Common myeloid progenitor, CD34-positive (primary cell): Measurements from ENCODE around the gene CD53.

Source experiments
- CTCF ChIA-PET: fragments of 350-600 bp; sonication (Branson Sonifier 250); formaldehyde crosslinking; loops from one replicate; lab custom pipeline; 2021; ENCODE audit warnings: antibody characterized with exemption; lab: Charles Lee
- POLR2A ChIA-PET: fragments of 350-600 bp; sonication (Branson Sonifier 250); formaldehyde crosslinking; loops from one replicate; lab custom pipeline; 2021; ENCODE audit warnings: antibody characterized with exemption; lab: Charles Lee
- DNase-seq, 3 donors: peaks; one replicate each; pipeline versions ENCODE4 v3.0.0 to v3.0.0-alpha.2; 2013
- H3K27ac ChIP-seq, 2 experiments: 1 replicate in 1 of 2; 2 replicates in 1 of 2; pipeline ENCODE4 v1.7.0; 2013; ENCODE audit warnings: inconsistent platforms in 2 of 2, low read length in 2 of 2, mild to moderate bottlenecking in 2 of 2, low read depth in 1 of 2, moderate library complexity in 1 of 2; ENCODE audit not compliant: severe bottlenecking in 2 of 2, insufficient read depth in 1 of 2, poor library complexity in 1 of 2
- H3K27me3 ChIP-seq, 5 experiments: replicated peaks in 2 of 5; 1 replicate in 3 of 5; 2 replicates in 2 of 5; pipeline versions ENCODE4 v1.6.1 to v1.7.0; 2013; ENCODE audit warnings: low read length in 4 of 5, mild to moderate bottlenecking in 2 of 5, moderate library complexity in 2 of 5, inconsistent platforms in 1 of 5; ENCODE audit not compliant: insufficient read depth in 5 of 5, control insufficient read depth in 4 of 5
- H3K36me3 ChIP-seq, 4 experiments: 1 replicate in 2 of 4; 2 replicates in 2 of 4; pipeline versions ENCODE4 v1.6.1 to v1.7.0; 2013; ENCODE audit warnings: low read length in 3 of 4, control low read depth in 1 of 4, mild to moderate bottlenecking in 1 of 4; ENCODE audit not compliant: control insufficient read depth in 4 of 4, insufficient read depth in 4 of 4
- H3K4me1 ChIP-seq, 4 experiments: 1 replicate in 3 of 4; 2 replicates in 1 of 4; pipeline versions ENCODE4 v1.6.1 to v1.7.1; 2013; ENCODE audit warnings: low read length in 3 of 4, mild to moderate bottlenecking in 3 of 4, control low read depth in 1 of 4, inconsistent platforms in 1 of 4, moderate library complexity in 1 of 4; ENCODE audit not compliant: control insufficient read depth in 4 of 4, insufficient read depth in 4 of 4; ENCODE audit errors: control extremely low read depth in 1 of 4
- H3K4me3 ChIP-seq, 7 experiments: 1 replicate in 4 of 7; 2 replicates in 3 of 7; pipeline versions ENCODE4 v1.5.1 to v1.7.0; 2013; ENCODE audit warnings: mild to moderate bottlenecking in 7 of 7, low read length in 6 of 7, moderate library complexity in 6 of 7, inconsistent platforms in 2 of 7, low read depth in 2 of 7, control low read depth in 1 of 7; ENCODE audit not compliant: insufficient read depth in 4 of 7, control insufficient read depth in 1 of 7; ENCODE audit errors: extremely low read depth in 1 of 7
- H3K9me3 ChIP-seq, 5 experiments: 1 replicate in 4 of 5; 2 replicates in 1 of 5; pipeline versions ENCODE4 v1.6.1 to v1.7.1; 2013; ENCODE audit warnings: low read length in 4 of 5, mild to moderate bottlenecking in 2 of 5, inconsistent platforms in 1 of 5, low read depth in 1 of 5, moderate library complexity in 1 of 5; ENCODE audit not compliant: control insufficient read depth in 4 of 5, insufficient read depth in 2 of 5; ENCODE audit errors: control extremely low read depth in 1 of 5
- WGBS: methylation state at CpG from one replicate; pipeline ENCODE4 v1.1.5; 2013; ENCODE audit not compliant: insufficient coverage; 5-methylcytosine and 5-hydroxymethylcytosine counted together

Gene CD53

DNA sequence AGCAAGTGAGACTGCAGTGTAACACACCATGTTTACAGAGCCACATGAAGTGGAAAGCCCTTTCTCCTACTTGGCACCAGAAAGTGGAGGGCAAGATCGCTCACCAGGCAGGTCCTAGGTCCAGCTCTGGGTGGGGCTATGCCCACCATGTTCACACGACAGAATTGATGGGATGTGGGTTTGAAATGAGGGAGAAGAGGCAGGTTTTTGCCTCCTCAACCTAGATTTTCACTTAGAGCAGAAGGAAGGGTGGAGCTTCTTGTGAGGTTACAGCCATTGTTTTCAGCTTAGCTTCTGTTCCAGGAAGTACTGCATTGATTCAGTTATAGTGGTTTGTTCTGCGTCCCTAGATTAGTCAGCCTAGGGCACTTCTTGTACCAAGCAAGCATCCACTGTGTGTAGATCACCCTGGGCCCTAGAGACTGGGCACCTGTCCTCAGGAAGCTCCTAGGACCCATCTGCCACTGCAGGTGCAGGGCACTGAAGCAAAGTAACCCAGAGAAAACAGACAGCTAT, 2.3 kb downstream of the CD53 start:
- Histone ChIP-seq H3K36me3 (peaks cover 0 to 13% (median 2%) of the 10 kb centered on the region in 4 experiments), H3K9me3 (no peaks in the 10 kb centered on the region), H3K4me3 (peak overlapping the region in 6 of 7 experiments; percentile 82 to 100 (median 91)), H3K4me1 (peaks cover 58 to 88% (median 75%) of the 10 kb centered on the region in 4 experiments), H3K27ac (peak overlapping the region; percentile 96 to 99), H3K27me3 (no peaks in the 10 kb centered on the region)
- ChIA-PET POLR2A (interaction anchor here (1.2 kb wide), 1 partner anchor 17 kb away, joined by 4 read pairs; no protein-coding TSS in a partner anchor), CTCF (interaction anchor here (0.6 to 1.5 kb wide), 4 partner anchors 14 to 1712 kb away, joined by 3 to 6 read pairs (median 4); no protein-coding TSS in a partner anchor)
- peak in 2 of 3 donors; percentile 84 to 91 for DNase-seq
- WGBS, result 10% methylated on average over 2 of the region's 3 CpGs

- H3K9me3 ChIP-seq, result peaks cover 0 to 2% (median 0%) of the 10 kb centered on the region in 5 experiments
- CTCF ChIA-PET, result interaction anchor here (1.2 kb wide), 1 partner anchor 12 kb away, joined by 3 read pairs; no protein-coding TSS in a partner anchor
- no peak for DNase-seq
- H3K4me1 ChIP-seq, result peaks cover 59 to 91% (median 77%) of the 10 kb centered on the region in 4 experiments
- peak overlapping the region in 2 of 7 experiments; percentile 16 to 93 for H3K4me3 ChIP-seq
- H3K36me3 ChIP-seq, result peaks cover 0 to 15% (median 5%) of the 10 kb centered on the region in 4 experiments
- WGBS, result no CpG with 5 or more reads among the region's 1 CpG
- H3K27ac ChIP-seq, result peak overlapping the region in 1 of 2 experiments; percentile 99
- POLR2A ChIA-PET, result no interaction called here
- no peaks in the 10 kb centered on the region for H3K27me3 ChIP-seq
Measured at GRCh38 chr1:110876748-110877341, 3.9 kb downstream of the CD53 start.

GRCh38 chr1:110877364-110877763, 4.4 kb downstream of the CD53 start:
- no peak for DNase-seq
- POLR2A ChIA-PET, result no interaction called here
- Histone ChIP-seq H3K27me3 (no peaks in the 10 kb centered on the region), H3K4me1 (peaks cover 54 to 86% (median 72%) of the 10 kb centered on the region in 4 experiments), H3K27ac (peak overlapping the region in 1 of 2 experiments; percentile 99), H3K36me3 (peaks cover 0 to 15% (median 7%) of the 10 kb centered on the region in 4 experiments), H3K9me3 (peaks cover 0 to 2% (median 0%) of the 10 kb centered on the region in 5 experiments), H3K4me3 (peak overlapping the region in 2 of 7 experiments; percentile 16 to 29)
- CTCF ChIA-PET, result interaction anchor here (0.7 to 1.0 kb wide), 2 partner anchors 13 to 16 kb away, joined by 3 read pairs; no protein-coding TSS in a partner anchor
- 100% methylated on average over 2 of the region's 6 CpGs for WGBS

DNA sequence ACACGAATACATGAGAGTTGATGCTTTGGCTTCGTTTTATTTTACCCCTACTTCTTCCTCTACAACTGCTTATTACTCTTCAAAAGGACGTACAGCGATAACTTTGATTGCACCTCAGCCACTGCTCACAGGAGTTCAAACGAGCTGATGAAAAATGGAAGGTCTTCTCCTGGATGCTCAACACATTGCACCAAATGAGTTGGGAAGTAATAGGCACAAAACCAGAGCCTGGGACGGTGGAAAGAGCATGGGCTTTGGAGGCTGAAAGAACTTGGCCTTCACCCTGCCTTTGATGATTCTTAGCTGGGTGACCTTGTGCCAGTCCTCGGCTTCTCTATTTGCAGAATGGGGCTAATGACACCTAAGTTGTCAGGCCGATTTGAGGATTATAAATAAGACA, 4.8 kb downstream of the CD53 start:
- WGBS, result 93% methylated on average over 4 of the region's 8 CpGs
- Histone ChIP-seq H3K4me1 (peaks cover 50 to 82% (median 69%) of the 10 kb centered on the region in 4 experiments), H3K27ac (peak overlapping the region in 1 of 2 experiments; percentile 99), H3K36me3 (peaks cover 0 to 15% (median 7%) of the 10 kb centered on the region in 4 experiments), H3K4me3 (peak overlapping the region in 1 of 7 experiments; percentile 8), H3K9me3 (peaks cover 0 to 2% (median 0%) of the 10 kb centered on the region in 5 experiments), H3K27me3 (no peaks in the 10 kb centered on the region)
- CTCF ChIA-PET, result interaction anchor here (0.7 to 1.0 kb wide), 2 partner anchors 13 to 15 kb away, joined by 3 read pairs; no protein-coding TSS in a partner anchor
- POLR2A ChIA-PET, result no interaction called here
- no peak for DNase-seq

- POLR2A ChIA-PET, result no interaction called here
- no peaks in the 10 kb centered on the region for H3K27me3 ChIP-seq
- H3K9me3 ChIP-seq, result peaks cover 0 to 2% (median 0%) of the 10 kb centered on the region in 5 experiments
- H3K4me3 ChIP-seq, result no peak overlapping the region
- peaks cover 0 to 15% (median 7%) of the 10 kb centered on the region in 4 experiments for H3K36me3 ChIP-seq
- CTCF ChIA-PET, result interaction anchor here (0.5 kb wide), 1 partner anchor 1601 kb away, joined by 3 read pairs; no protein-coding TSS in a partner anchor
- peak overlapping the region in 1 of 2 experiments; percentile 80 for H3K27ac ChIP-seq
- peaks cover 49 to 80% (median 73%) of the 10 kb centered on the region in 4 experiments for H3K4me1 ChIP-seq
- no CpG with 5 or more reads among the region's 2 CpGs for WGBS
- no peak for DNase-seq
Measured at GRCh38 chr1:110878591-110878990, 5.6 kb downstream of the CD53 start.

- Histone ChIP-seq H3K27ac (peak overlapping the region; percentile 62 to 80), H3K4me3 (no peak overlapping the region), H3K9me3 (peaks cover 0 to 2% (median 0%) of the 10 kb centered on the region in 5 experiments), H3K4me1 (peaks cover 46 to 79% (median 71%) of the 10 kb centered on the region in 4 experiments), H3K36me3 (peaks cover 0 to 15% (median 7%) of the 10 kb centered on the region in 4 experiments), H3K27me3 (no peaks in the 10 kb centered on the region)
- POLR2A ChIA-PET, result no interaction called here
- WGBS, result 100% methylated on average over 3 of the region's 3 CpGs
- CTCF ChIA-PET, result no interaction called here
- no peak for DNase-seq
Measured at GRCh38 chr1:110878993-110879392, 6.0 kb downstream of the CD53 start.
